ENCODE data around the gene SIAE. TPM values are rescaled to one million over a fixed set of nuclear protein-coding genes. Genes with fewer than 3 reads are reported as not detected.

SIAE gene
- total and polyA plus RNA-seq, 3 donors from 2014 or later = 14.5 to 16.1 (median 15.3) TPM

DNA sequence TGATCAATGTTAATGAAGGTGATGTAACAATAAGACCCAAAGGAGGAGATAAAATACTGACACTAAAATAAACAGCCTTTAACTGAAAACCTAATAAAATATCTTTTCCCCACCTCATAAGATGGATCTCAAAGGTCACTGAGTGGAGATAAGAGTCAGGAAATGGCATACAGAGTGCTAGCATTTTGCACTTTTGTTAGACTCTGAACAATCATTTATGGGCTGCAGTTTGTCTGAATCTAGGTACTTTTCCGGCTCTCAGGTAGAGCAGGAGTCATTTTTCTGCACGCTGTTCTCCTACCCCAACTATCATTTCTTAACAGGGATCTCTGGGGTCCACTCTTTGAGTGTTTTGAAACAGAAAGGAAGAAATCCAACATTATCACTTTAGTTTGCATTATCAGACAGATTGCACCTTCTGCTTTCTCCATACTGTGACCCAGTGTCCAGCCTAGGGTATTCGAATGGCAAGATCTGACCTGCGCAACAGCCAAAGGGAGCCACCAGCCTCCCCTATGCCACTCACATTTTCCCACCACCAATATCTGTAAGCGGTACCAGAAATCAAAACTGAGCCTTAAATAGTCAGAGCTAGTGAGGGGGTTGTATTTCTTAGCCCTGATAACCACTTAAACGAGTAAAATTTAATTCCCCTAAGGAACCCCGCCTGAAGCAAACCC is 863 bp downstream of the SIAE start:
- intact Hi-C loops (cut with DNase I; ENCODE audit: low total_unique reads) = loop anchor here (10.0 kb wide), 1 partner anchor 92 kb away; the partner anchor contains the start of gene ESAM
- no peak for TF ChIP-seq POLR2A (IDR thresholded peaks at IDR 0.05)
- TF ChIP-seq CTCF (IDR thresholded peaks at IDR 0.05) = no peak
- Histone ChIP-seq H3K9me3 (no peaks in the 10 kb centered on the region), H3K4me3 (peak overlapping the region; percentile 52 to 72), H3K27ac (peak overlapping the region in 1 of 2 donors; percentile 55), H3K4me1 (no peaks in the 10 kb centered on the region), H3K27me3 (no peaks in the 10 kb centered on the region), H3K36me3 (ENCODE audit: low read depth, missing control alignments) (no peaks in the 10 kb centered on the region)
- DNase-seq = no peak
- WGBS, 2 donors = 44 to 58% methylated on average over 6 to 7 of the region's 7 CpGs

- intact Hi-C loops (cut with DNase I; ENCODE audit: low total_unique reads) = loop anchor here (10.0 kb wide), 1 partner anchor 94 kb away; the partner anchor contains the start of gene ESAM
- no peaks in the 10 kb centered on the region for H3K4me1 ChIP-seq
- no peak for DNase-seq
- TF ChIP-seq CTCF (IDR thresholded peaks at IDR 0.05) (no peak), POLR2A (IDR thresholded peaks at IDR 0.05) (no peak)
- no peaks in the 10 kb centered on the region for H3K27me3 ChIP-seq
- H3K27ac ChIP-seq = no peak overlapping the region
- H3K9me3 ChIP-seq = no peaks in the 10 kb centered on the region
- no peaks in the 10 kb centered on the region for H3K36me3 ChIP-seq (ENCODE audit: low read depth, missing control alignments)
- 65 to 67% methylated on average over 3 of the region's 3 CpGs for WGBS, 2 donors
- H3K4me3 ChIP-seq = no peak overlapping the region
Observed at GRCh38 chr11:124670732-124671131, 2.8 kb downstream of the SIAE start.

DNA sequence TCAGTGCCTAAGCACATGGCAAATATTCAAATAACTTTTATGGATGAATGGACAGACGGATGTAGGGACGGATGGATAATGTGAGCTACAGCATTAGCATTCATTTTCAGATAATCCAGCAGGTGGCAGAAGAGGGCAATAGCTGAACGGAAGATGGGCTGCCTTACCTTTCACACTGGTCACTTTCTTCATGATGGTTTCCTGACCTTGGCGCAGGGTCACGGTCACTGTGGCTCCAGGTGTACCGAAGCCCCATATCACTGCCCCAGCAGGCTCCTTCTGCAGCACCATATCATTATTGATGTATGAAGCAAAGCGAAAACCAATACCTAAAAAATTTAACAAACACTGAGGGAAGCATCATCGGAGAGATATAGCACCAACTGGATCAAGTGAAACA is 4.3 kb downstream of the SIAE start:
- Histone ChIP-seq H3K4me3 (no peak overlapping the region), H3K36me3 (ENCODE audit: low read depth, missing control alignments) (no peaks in the 10 kb centered on the region), H3K9me3 (no peaks in the 10 kb centered on the region), H3K27ac (no peak overlapping the region), H3K4me1 (no peaks in the 10 kb centered on the region), H3K27me3 (no peaks in the 10 kb centered on the region)
- DNase-seq = peak; percentile 56
- intact Hi-C loops (cut with DNase I; ENCODE audit: low total_unique reads) = loop anchor here (5.0 kb wide), 1 partner anchor 168 kb away; no protein-coding TSS in a partner anchor
- 31 to 34% methylated on average over 8 of the region's 8 CpGs for WGBS, 2 donors
- TF ChIP-seq CTCF (IDR thresholded peaks at IDR 0.05) (peak; percentile 58 to 81 (median 74)), POLR2A (IDR thresholded peaks at IDR 0.05) (no peak)

DNA sequence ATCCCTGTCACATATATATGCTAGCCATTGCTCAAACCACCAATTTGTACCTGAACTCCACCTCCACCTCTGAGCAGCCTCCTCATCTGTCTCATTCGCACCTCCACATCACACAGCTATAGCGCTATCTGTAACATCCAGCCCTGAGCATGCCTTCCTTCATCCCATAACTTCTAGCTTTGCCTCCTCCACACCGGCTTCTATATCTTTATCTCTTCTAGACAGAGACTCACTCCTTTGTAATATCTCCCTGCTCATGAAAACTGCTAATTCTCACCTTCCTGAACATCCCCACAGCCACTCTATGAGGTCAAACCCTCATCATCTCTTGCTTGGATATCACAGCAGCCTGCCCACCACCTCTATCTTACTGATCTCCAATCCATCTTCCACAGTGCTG is 5.9 kb downstream of the SIAE start:
- Histone ChIP-seq H3K4me3 (no peak overlapping the region), H3K36me3 (ENCODE audit: low read depth, missing control alignments) (no peaks in the 10 kb centered on the region), H3K9me3 (no peaks in the 10 kb centered on the region), H3K27me3 (no peaks in the 10 kb centered on the region), H3K4me1 (no peaks in the 10 kb centered on the region), H3K27ac (no peak overlapping the region)
- intact Hi-C loops (cut with DNase I; ENCODE audit: low total_unique reads) = loop anchor here (5.0 kb wide), 1 partner anchor 170 kb away; no protein-coding TSS in a partner anchor
- no peak for DNase-seq
- WGBS, 2 donors = 83 to 86% methylated on average over 3 of the region's 3 CpGs
- TF ChIP-seq CTCF (IDR thresholded peaks at IDR 0.05) = no peak
- no peak for TF ChIP-seq POLR2A (IDR thresholded peaks at IDR 0.05)

DNA sequence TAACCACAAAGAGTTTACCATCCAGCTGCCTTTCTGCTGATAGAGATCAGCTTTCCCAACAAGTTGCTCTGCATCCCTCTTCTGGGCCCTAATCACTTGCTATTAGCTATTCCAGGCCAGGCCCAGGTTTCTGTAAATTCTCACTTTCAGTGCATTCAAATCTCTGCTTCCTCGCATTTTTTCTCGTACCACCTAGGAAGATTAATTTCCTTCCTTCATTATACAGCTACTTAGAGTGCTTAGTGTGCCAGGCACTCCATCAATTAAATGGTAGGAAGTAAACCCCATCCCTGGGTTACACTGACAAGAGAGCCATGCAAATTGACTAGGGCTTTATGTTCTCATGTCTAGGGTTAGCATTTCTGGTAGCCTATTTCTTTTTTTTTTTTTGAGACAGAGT is 9.7 kb downstream of the SIAE start:
- 90 to 93% methylated on average over 2 of the region's 2 CpGs for WGBS, 2 donors

More for the DNA sequence above, 9.7 kb downstream of the SIAE start:
- no peak overlapping the region for H3K27ac ChIP-seq
- H3K36me3 ChIP-seq (ENCODE audit: low read depth, missing control alignments) = no peaks in the 10 kb centered on the region
- TF ChIP-seq POLR2A (IDR thresholded peaks at IDR 0.05) = no peak
- no peak for TF ChIP-seq CTCF (IDR thresholded peaks at IDR 0.05)
- intact Hi-C loops (cut with DNase I; ENCODE audit: low total_unique reads) = no loop called here
- no peak overlapping the region for H3K4me3 ChIP-seq
- H3K4me1 ChIP-seq = no peaks in the 10 kb centered on the region
- no peaks in the 10 kb centered on the region for H3K9me3 ChIP-seq
- DNase-seq = no peak
- no peaks in the 10 kb centered on the region for H3K27me3 ChIP-seq

All from testis (tissue), 3 donors.